Mesothelial cell of epicardium (in vitro differentiated cells): ENCODE results near the gene UBE2D1. TPM values are rescaled to one million over a fixed set of nuclear protein-coding genes. Genes with fewer than 3 reads are reported as not detected.

Experiments
- DNase-seq, 2 experiments: peaks; one replicate each; pipeline ENCODE4 v3.0.0; 2021; ENCODE audit warnings: low spot score in 2 of 2; ENCODE audit not compliant: unreplicated experiment in 2 of 2
- H3K27ac Mint-ChIP-seq: 2 replicates; pipeline ENCODE4 v1.8.0; 2021; ENCODE audit warnings: mixed read lengths
- H3K27me3 Mint-ChIP-seq: 2 replicates; pipeline ENCODE4 v1.8.0; 2021; ENCODE audit warnings: low read depth, mixed read lengths
- H3K36me3 Mint-ChIP-seq: 2 replicates; pipeline ENCODE4 v1.8.0; 2021; ENCODE audit warnings: mixed read lengths
- H3K4me1 Mint-ChIP-seq: 2 replicates; pipeline ENCODE4 v1.8.0; 2021; ENCODE audit warnings: mixed read lengths
- H3K4me3 Mint-ChIP-seq: 2 replicates; pipeline ENCODE4 v1.8.0; 2021; ENCODE audit warnings: mild to moderate bottlenecking, moderate library complexity, mixed read lengths
- H3K9me3 Mint-ChIP-seq: 2 replicates; pipeline ENCODE4 v1.8.0; 2021; ENCODE audit warnings: mixed read lengths
- total RNA-seq: library from RNA; stranded (reverse); gene quantifications from 3 replicates; pipeline ENCODE4 v1.2.1, GENCODE V29; 2021
- TF ChIP-seq, protein P1 (sequence below): fragments of 200-600 bp; sonication (generic); IDR thresholded peaks from one replicate; pipeline ENCODE4 v1.5.0; 2021; ENCODE audit warnings: antibody characterized with exemption; ENCODE audit not compliant: unreplicated experiment

The UBE2D1 gene
- total RNA-seq, 1 donor from 2014 or later, result 22.5 TPM

GRCh38 chr10:58302254-58302653 lies 32.6 kb upstream of the UBE2D1 start:
- Mint-ChIP-seq H3K4me3 (no peak overlapping the region), H3K9me3 (no peaks in the 10 kb centered on the region), H3K4me1 (peaks cover 8% of the 10 kb centered on the region), H3K27ac (no peak overlapping the region), H3K36me3 (no peaks in the 10 kb centered on the region), H3K27me3 (peaks cover 9% of the 10 kb centered on the region)
- TF ChIP-seq, protein P1, sequence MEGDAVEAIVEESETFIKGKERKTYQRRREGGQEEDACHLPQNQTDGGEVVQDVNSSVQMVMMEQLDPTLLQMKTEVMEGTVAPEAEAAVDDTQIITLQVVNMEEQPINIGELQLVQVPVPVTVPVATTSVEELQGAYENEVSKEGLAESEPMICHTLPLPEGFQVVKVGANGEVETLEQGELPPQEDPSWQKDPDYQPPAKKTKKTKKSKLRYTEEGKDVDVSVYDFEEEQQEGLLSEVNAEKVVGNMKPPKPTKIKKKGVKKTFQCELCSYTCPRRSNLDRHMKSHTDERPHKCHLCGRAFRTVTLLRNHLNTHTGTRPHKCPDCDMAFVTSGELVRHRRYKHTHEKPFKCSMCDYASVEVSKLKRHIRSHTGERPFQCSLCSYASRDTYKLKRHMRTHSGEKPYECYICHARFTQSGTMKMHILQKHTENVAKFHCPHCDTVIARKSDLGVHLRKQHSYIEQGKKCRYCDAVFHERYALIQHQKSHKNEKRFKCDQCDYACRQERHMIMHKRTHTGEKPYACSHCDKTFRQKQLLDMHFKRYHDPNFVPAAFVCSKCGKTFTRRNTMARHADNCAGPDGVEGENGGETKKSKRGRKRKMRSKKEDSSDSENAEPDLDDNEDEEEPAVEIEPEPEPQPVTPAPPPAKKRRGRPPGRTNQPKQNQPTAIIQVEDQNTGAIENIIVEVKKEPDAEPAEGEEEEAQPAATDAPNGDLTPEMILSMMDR, result no peak
- DNase-seq, result no peak

DNA sequence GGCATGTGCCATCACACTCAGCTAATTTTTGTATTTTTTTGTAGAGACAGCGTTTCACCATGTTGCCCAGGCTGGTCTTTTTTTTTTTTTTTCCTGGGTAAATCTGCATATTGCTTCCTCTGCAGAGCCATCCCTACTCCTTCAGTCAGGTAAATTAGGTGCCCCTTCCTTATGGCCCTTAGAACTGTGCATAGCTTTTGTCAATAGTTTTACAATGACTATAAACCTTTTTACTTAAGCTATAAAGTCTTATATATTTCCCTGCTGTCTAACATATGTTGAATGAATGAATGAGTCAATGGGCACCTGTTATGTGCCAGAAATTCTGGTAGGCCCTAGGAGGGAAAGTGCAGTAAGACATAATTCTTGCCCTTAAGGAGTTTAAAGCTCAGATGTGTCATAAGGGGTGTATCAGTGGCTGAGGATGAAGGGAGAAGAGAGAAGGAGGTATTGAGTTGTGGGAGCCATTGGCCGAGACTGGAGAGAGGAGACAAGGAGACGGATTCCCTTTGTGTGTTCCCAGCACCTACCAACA lies 30.6 kb upstream of the UBE2D1 start:
- no peaks in the 10 kb centered on the region for H3K9me3 Mint-ChIP-seq
- H3K36me3 Mint-ChIP-seq, result no peaks in the 10 kb centered on the region
- H3K27me3 Mint-ChIP-seq, result peaks cover 9% of the 10 kb centered on the region
- no peak for DNase-seq
- H3K27ac Mint-ChIP-seq, result no peak overlapping the region
- TF ChIP-seq, protein P1, result no peak
- peaks cover 8% of the 10 kb centered on the region for H3K4me1 Mint-ChIP-seq
- H3K4me3 Mint-ChIP-seq, result no peak overlapping the region

DNA sequence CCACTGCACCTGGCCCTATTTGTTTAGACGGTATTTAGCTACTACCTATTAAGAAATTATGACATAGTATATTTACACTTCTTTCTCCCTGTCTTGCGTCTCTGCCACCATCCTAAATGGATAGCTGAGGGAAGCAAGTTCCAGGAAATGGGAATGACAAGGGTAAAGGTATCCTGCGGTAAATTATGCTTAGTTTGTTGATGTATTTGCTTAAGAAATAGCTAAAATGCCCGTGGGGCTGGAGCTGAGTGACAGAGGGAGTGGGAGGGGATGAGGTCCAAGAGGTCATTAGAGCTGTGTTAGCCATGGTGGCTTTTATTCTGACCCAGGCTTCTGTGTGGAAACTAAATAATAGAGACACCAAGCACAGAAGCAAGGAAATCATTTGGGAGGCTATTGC lies 29.0 kb upstream of the UBE2D1 start:
- DNase-seq, result no peak
- Mint-ChIP-seq H3K9me3 (no peaks in the 10 kb centered on the region), H3K27me3 (peaks cover 11% of the 10 kb centered on the region)

GRCh38 chr10:58307676-58308075 lies 27.1 kb upstream of the UBE2D1 start:
- DNase-seq, result no peak
- TF ChIP-seq, protein P1, result no peak
- Mint-ChIP-seq H3K27ac (no peak overlapping the region), H3K27me3 (peaks cover 16% of the 10 kb centered on the region), H3K4me3 (no peak overlapping the region), H3K9me3 (no peaks in the 10 kb centered on the region), H3K36me3 (no peaks in the 10 kb centered on the region), H3K4me1 (no peaks in the 10 kb centered on the region)

More for the DNA sequence above, 29.0 kb upstream of the UBE2D1 start:
- no peaks in the 10 kb centered on the region for H3K4me1 Mint-ChIP-seq
- no peak overlapping the region for H3K27ac Mint-ChIP-seq
- TF ChIP-seq, protein P1, result no peak
- H3K36me3 Mint-ChIP-seq, result no peaks in the 10 kb centered on the region
- no peak overlapping the region for H3K4me3 Mint-ChIP-seq

- Mint-ChIP-seq H3K27me3 (peaks cover 15% of the 10 kb centered on the region), H3K27ac (no peak overlapping the region), H3K9me3 (no peaks in the 10 kb centered on the region), H3K36me3 (no peaks in the 10 kb centered on the region), H3K4me1 (no peaks in the 10 kb centered on the region), H3K4me3 (no peak overlapping the region)
- no peak for DNase-seq
- TF ChIP-seq, protein P1, result no peak
Observed at GRCh38 chr10:58311026-58311425, 23.8 kb upstream of the UBE2D1 start.

DNA sequence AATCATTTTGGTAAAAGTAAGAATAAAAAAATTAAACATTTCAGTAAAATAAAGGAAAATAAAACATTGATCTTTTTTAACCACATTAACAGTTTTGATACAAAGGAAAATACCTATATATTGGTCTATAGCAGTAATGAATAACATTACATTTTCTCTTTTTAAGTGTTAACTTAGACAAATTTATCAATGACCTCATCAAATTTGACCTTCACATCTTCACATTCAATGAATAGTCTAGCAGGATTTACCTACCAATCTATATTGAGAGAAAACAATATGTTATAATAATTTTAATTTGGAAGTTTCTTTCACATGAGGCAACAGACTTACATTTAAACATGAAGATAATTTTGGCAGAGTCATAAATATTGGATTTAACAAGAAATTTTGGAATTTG lies 17.9 kb upstream of the UBE2D1 start:
- Mint-ChIP-seq H3K9me3 (no peaks in the 10 kb centered on the region), H3K27ac (no peak overlapping the region), H3K36me3 (no peaks in the 10 kb centered on the region), H3K4me3 (no peak overlapping the region), H3K27me3 (peaks cover 4% of the 10 kb centered on the region), H3K4me1 (peaks cover 2% of the 10 kb centered on the region)
- TF ChIP-seq, protein P1, result no peak
- DNase-seq, result no peak
